K562 (cell line): Measurements from ENCODE around the gene CALHM3. TPM values are rescaled to one million over a fixed set of nuclear protein-coding genes. Genes with fewer than 3 reads are reported as not detected.

Experiments
- ATAC-seq: fragments of 200-7000 bp; cut with Tn5 transposase; 3 replicates; pipeline ENCODE4 v1.9.1; 2020; ENCODE audit warnings: moderate library complexity
- BruUV-seq: library from RNA; stranded (reverse); fragments of 400-500 nt; replicated peaks from 2 replicates; lab custom pipeline; 2021; lab: Mats Ljungman, UMichigan
- CTCF ChIA-PET: fragments of 300-600 bp; formaldehyde crosslinking; extraction: SDS; loops from one replicate; lab custom pipeline; 2021; ENCODE audit warnings: low intra/inter-chr PET ratio; lab: Yijun Ruan, JAX
- POLR2A ChIA-PET: fragments of 300-600, 350-650 bp; sonication (Branson Sonifier 250); formaldehyde crosslinking; extraction: SDS; loops from one replicate; lab custom pipeline; 2021; ENCODE audit warnings: antibody characterized with exemption, inconsistent platforms; lab: Yijun Ruan, JAX
- DNase-seq, 4 experiments: peaks; one replicate each; pipeline versions ENCODE4 v3.0.0 to v3.0.0-alpha.2; 2011 to 2018; ENCODE audit warnings: low spot score in 3 of 4, mixed read lengths in 3 of 4; ENCODE audit errors: extremely low read depth in 1 of 4
- FAIRE-seq: peaks from 2 replicates; lab custom pipeline; 2011; peaks lifted over from hg19 to GRCh38; lab: Jason Lieb, UNC
- H2AFZ ChIP-seq: 2 replicates; pipeline ENCODE4 v1.6.0; 2011; ENCODE audit warnings: low read depth, low read length, control low read depth, inconsistent platforms
- H3K27ac ChIP-seq: fragments of 200-600 bp; 3 replicates; pipeline ENCODE4 v1.8.0; 2011; ENCODE audit warnings: low read depth, mild to moderate bottlenecking, control low read depth, inconsistent platforms, low read length, moderate library complexity, mixed read lengths; ENCODE audit errors: extremely low read depth
- H3K27me3 ChIP-seq, 2 experiments: fragments of 300-600 bp in 1 of 2; 2 replicates in 1 of 2; 3 replicates in 1 of 2; pipeline versions ENCODE4 v1.6.0 to v1.8.0; 2011; ENCODE audit warnings: inconsistent platforms in 2 of 2, low read length in 2 of 2, mild to moderate bottlenecking in 1 of 2, mixed read lengths in 1 of 2, moderate library complexity in 1 of 2; ENCODE audit not compliant: control insufficient read depth in 2 of 2, insufficient read depth in 2 of 2
- H3K36me3 ChIP-seq: fragments of 300-600 bp; 3 replicates; pipeline ENCODE4 v1.8.0; 2011; ENCODE audit warnings: mild to moderate bottlenecking, low read length, inconsistent platforms; ENCODE audit not compliant: control insufficient read depth, insufficient read depth
- H3K4me1 ChIP-seq, 2 experiments: fragments of 200-600 bp in 1 of 2; replicated peaks in 1 of 2; 2 replicates in 1 of 2; 3 replicates in 1 of 2; pipeline versions ENCODE4 v1.5.1 to v1.8.0; 2011; ENCODE audit warnings: inconsistent platforms in 2 of 2, low read length in 2 of 2, mild to moderate bottlenecking in 1 of 2, mixed read lengths in 1 of 2, moderate library complexity in 1 of 2; ENCODE audit not compliant: control insufficient read depth in 2 of 2, insufficient read depth in 2 of 2
- H3K4me2 ChIP-seq: 2 replicates; pipeline ENCODE4 v1.6.1; 2011; ENCODE audit warnings: low read length, control low read depth, inconsistent platforms, mixed read lengths; ENCODE audit not compliant: insufficient read depth
- H3K4me3 ChIP-seq: fragments of 200-600 bp; sonication (generic), shearing (Covaris generic); 2 replicates; pipeline ENCODE4 v1.5.1; 2016; ENCODE audit warnings: control low read depth, inconsistent platforms
- H3K79me2 ChIP-seq: fragments of 200-600 bp; 3 replicates; pipeline ENCODE4 v1.8.0; 2011; ENCODE audit warnings: low read length, inconsistent platforms; ENCODE audit not compliant: control insufficient read depth, insufficient read depth
- H3K9ac ChIP-seq, 2 experiments: 2 replicates each; pipeline versions ENCODE4 v1.6.0 to v1.6.1; 2011; ENCODE audit warnings: low read depth in 2 of 2, low read length in 2 of 2, control low read depth in 1 of 2, inconsistent platforms in 1 of 2, mild to moderate bottlenecking in 1 of 2, mixed read lengths in 1 of 2; ENCODE audit not compliant: insufficient read depth in 1 of 2
- H3K9me1 ChIP-seq: one replicate; pipeline ENCODE4 v1.6.0; 2011; ENCODE audit warnings: inconsistent platforms, mild to moderate bottlenecking, low read length, moderate library complexity; ENCODE audit not compliant: control insufficient read depth, insufficient read depth
- H3K9me3 ChIP-seq: replicated peaks from 2 replicates; pipeline ENCODE4 v1.5.1; 2011; ENCODE audit warnings: low read depth, low read length, inconsistent platforms; ENCODE audit not compliant: control insufficient read depth, insufficient read depth
- H4K20me1 ChIP-seq: replicated peaks from 2 replicates; pipeline ENCODE4 v1.6.1; 2011; ENCODE audit warnings: low read length, inconsistent platforms, mixed read lengths; ENCODE audit not compliant: control insufficient read depth, insufficient read depth
- LCOR ChIP-seq: sonication (generic); formaldehyde crosslinking; IDR thresholded peaks from 2 replicates; pipeline ENCODE4 v1.8.0; 2022; ENCODE audit warnings: mild to moderate bottlenecking, missing genetic modification reagents
- NFXL1 ChIP-seq: fragments of 450-650 bp; formaldehyde crosslinking; IDR thresholded peaks from 2 replicates; pipeline ENCODE4 v1.4.0; 2021; ENCODE audit warnings: mild to moderate bottlenecking
- RBM39 ChIP-seq: fragments of 200-400 bp; formaldehyde crosslinking; optimal IDR thresholded peaks from 2 replicates; pipeline ENCODE3; 2018; ENCODE audit warnings: low read depth, low read length
- RUNX1 ChIP-seq: sonication (generic); IDR thresholded peaks from 2 replicates; pipeline ENCODE4 v1.6.1; 2016; ENCODE audit warnings: antibody characterized with exemption, low read depth
- TGIF2 ChIP-seq: sonication (generic); formaldehyde crosslinking; IDR thresholded peaks from 2 replicates; pipeline ENCODE4 v1.8.1; 2022; ENCODE audit warnings: mild to moderate bottlenecking, missing genetic modification reagents, moderate library complexity
- WGBS: fragments of 100-300 bp; shearing (Covaris generic); methylation state at CpG from one replicate; pipeline ENCODE4 v1.1.6; 2016; ENCODE audit warnings: low coverage, mixed read lengths; ENCODE audit not compliant: insufficient coverage; ENCODE audit errors: missing lambda C conversion rate; 5-methylcytosine and 5-hydroxymethylcytosine counted together
- in situ Hi-C: fragments of 300-500 bp; cut with MboI; formaldehyde crosslinking; loops from 4 replicates; pipeline ENCODE4 v1.15.0; 2018; ENCODE audit warnings: inconsistent platforms, mixed read lengths
- intact Hi-C: fragments of 100-400 bp; cut with micrococcal nuclease; formaldehyde crosslinking; loops from 2 replicates; pipeline ENCODE4 v1.14.2; 2022
- polyA plus RNA-seq, 8 experiments: library from polyadenylated mRNA; depleted of rRNA in 4 of 8; stranded (reverse) in 5 of 8; unstranded in 3 of 8; fragments of >200 nt; fragmentation: Nextera tagmentation in 2 of 8; fragmentation: Illumina TruSeq in 1 of 8; extraction: Ambion mirVana in 2 of 8; extraction: Trizol in 1 of 8; gene quantifications; 2 replicates each; pipeline versions ENCODE4 v1.2.1 to v1.2.3, GENCODE V29; 2011 to 2014; ENCODE audit warnings: inconsistent platforms in 1 of 8, missing spikeins in 1 of 8
- total RNA-seq, 7 experiments: library from RNA; depleted of rRNA in 6 of 7; stranded (reverse); fragments of >200 nt in 6 of 7; fragmentation: Illumina TruSeq in 2 of 7; extraction: Trizol in 2 of 7; gene quantifications; 2 replicates each; pipeline versions ENCODE4 v1.2.1 to v1.2.3, GENCODE V29; 2011 to 2021; ENCODE audit warnings: low replicate concordance in 1 of 7
- TF ChIP-seq, protein P1 (sequence below): fragments of 250-450 bp; sonication (Bioruptor Pico); IDR thresholded peaks from 2 replicates; pipeline ENCODE4 v1.6.1; 2021; ENCODE audit warnings: mild to moderate bottlenecking
- TF ChIP-seq, protein P2 (sequence below): fragments of 450-650 bp; formaldehyde crosslinking; IDR thresholded peaks from 2 replicates; pipeline ENCODE4 v1.4.0; 2020; ENCODE audit warnings: mild to moderate bottlenecking, moderate library complexity
- TF ChIP-seq, protein P3 (sequence below): fragments of 250-450 bp; sonication (Bioruptor Pico); IDR thresholded peaks from 2 replicates; pipeline ENCODE4 v1.4.0; 2020; ENCODE audit warnings: mild to moderate bottlenecking, moderate library complexity, borderline replicate concordance

CALHM3 gene
- total and polyA plus RNA-seq, 9 of the 15 experiments (the other 6 are each of a cell fraction or from before 2014, with no cell fraction given): not detected

DNA sequence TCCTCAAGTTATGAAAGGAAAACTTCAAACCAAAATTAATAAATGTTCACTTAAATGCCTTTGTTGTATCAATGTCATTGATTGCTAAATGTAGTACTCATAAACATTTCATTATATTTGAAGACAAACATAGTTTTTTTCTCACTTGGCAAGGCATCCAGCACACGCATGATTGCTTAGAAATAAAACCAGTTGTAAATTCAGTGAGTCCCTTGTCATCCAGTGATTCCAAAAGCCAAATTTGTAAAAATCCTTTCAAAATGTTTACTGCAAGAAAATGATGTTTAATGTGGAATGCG lies 8.3 kb upstream of the CALHM3 start:
- Histone ChIP-seq H3K4me1 (no peaks in the 10 kb centered on the region; a peak in 1 of 5 replicates), H3K27me3 (peaks cover 0 to 17% of the 10 kb centered on the region in 2 experiments; a peak in 2 of 5 replicates), H3K9ac (no peak overlapping the region), H3K79me2 (no peaks in the 10 kb centered on the region), H3K27ac (no peak overlapping the region), H4K20me1 (no peaks in the 10 kb centered on the region; the same call in 1 of the 2 replicates), H3K4me2 (no peak overlapping the region), H3K9me1 (no peaks in the 10 kb centered on the region), H3K4me3 (no peak overlapping the region)
- ATAC-seq (no peak), DNase-seq (no peak), FAIRE-seq (no peak)
- in situ Hi-C loops: loop anchor here (10.0 kb wide), 1 partner anchor 653 kb away; the partner anchor contains the start of gene CYP17A1
- no TSS peak for BruUV-seq
- WGBS: 11% methylated on average over 2 of the region's 2 CpGs
- CTCF ChIA-PET: interaction anchor here (3.4 kb wide), 1 partner anchor 70 kb away, joined by 26 read pairs; no protein-coding TSS in a partner anchor
- intact Hi-C loops: loop anchor here (5.0 to 10.0 kb wide), 3 partner anchors 105 to 653 kb away; partner anchors contain the start of genes CNNM2 and CYP17A1
- POLR2A ChIA-PET: no interaction called here
- no peak for TF ChIP-seq RUNX1
- TF ChIP-seq, protein P1, sequence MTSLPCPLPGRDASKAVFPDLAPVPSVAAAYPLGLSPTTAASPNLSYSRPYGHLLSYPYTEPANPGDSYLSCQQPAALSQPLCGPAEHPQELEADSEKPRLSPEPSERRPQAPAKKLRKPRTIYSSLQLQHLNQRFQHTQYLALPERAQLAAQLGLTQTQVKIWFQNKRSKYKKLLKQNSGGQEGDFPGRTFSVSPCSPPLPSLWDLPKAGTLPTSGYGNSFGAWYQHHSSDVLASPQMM: no peak
- TF ChIP-seq, protein P2, sequence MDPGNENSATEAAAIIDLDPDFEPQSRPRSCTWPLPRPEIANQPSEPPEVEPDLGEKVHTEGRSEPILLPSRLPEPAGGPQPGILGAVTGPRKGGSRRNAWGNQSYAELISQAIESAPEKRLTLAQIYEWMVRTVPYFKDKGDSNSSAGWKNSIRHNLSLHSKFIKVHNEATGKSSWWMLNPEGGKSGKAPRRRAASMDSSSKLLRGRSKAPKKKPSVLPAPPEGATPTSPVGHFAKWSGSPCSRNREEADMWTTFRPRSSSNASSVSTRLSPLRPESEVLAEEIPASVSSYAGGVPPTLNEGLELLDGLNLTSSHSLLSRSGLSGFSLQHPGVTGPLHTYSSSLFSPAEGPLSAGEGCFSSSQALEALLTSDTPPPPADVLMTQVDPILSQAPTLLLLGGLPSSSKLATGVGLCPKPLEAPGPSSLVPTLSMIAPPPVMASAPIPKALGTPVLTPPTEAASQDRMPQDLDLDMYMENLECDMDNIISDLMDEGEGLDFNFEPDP (CRISPR knock-in tag): no peak
- TF ChIP-seq TGIF2 (CRISPR knock-in tag): no peak
- no peak for TF ChIP-seq RBM39
- TF ChIP-seq NFXL1 (CRISPR knock-in tag): no peak
- TF ChIP-seq LCOR: no peak
- TF ChIP-seq, protein P3, sequence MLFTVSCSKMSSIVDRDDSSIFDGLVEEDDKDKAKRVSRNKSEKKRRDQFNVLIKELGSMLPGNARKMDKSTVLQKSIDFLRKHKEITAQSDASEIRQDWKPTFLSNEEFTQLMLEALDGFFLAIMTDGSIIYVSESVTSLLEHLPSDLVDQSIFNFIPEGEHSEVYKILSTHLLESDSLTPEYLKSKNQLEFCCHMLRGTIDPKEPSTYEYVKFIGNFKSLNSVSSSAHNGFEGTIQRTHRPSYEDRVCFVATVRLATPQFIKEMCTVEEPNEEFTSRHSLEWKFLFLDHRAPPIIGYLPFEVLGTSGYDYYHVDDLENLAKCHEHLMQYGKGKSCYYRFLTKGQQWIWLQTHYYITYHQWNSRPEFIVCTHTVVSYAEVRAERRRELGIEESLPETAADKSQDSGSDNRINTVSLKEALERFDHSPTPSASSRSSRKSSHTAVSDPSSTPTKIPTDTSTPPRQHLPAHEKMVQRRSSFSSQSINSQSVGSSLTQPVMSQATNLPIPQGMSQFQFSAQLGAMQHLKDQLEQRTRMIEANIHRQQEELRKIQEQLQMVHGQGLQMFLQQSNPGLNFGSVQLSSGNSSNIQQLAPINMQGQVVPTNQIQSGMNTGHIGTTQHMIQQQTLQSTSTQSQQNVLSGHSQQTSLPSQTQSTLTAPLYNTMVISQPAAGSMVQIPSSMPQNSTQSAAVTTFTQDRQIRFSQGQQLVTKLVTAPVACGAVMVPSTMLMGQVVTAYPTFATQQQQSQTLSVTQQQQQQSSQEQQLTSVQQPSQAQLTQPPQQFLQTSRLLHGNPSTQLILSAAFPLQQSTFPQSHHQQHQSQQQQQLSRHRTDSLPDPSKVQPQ (CRISPR knock-in tag): no peak
- TF ChIP-seq, all 486 proteins: peak for 0
- no peaks in the 10 kb centered on the region for H3K9me3 ChIP-seq
- H2AFZ ChIP-seq: no peak overlapping the region
- H3K36me3 ChIP-seq: no peaks in the 10 kb centered on the region
